GM18520 (cell line): Measurements from ENCODE around the gene C10orf90.

ENCODE experiments used
- ATAC-seq: cut with Tn5 transposase; IDR thresholded peaks from one replicate; pipeline ENCODE4 v1.9.1; 2021; ENCODE audit not compliant: unreplicated experiment

The C10orf90 gene

GRCh38 chr10:126470991-126471390 lies 199.5 kb downstream of the C10orf90 start:
- ATAC-seq = no peak

DNA sequence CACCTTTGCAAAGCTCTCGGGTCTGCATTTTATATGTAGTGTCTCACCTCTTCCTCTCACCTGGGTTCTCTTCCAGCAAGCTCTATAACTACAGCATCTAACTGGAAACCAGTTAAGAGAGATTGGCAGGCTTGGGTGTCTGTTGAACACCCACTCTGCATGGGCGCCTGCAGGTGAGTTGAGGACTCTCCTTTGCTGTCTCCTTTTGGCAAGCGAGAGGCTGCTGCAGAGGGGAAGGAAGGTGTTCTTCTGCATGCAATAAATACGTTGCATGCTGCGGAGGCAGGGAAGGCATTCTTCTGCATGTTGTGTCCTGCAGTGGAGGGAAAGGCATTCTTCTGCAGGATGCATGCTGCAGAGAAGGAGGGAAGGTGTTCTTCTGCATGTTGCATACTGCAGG lies 200.8 kb downstream of the C10orf90 start:
- ATAC-seq = no peak

DNA sequence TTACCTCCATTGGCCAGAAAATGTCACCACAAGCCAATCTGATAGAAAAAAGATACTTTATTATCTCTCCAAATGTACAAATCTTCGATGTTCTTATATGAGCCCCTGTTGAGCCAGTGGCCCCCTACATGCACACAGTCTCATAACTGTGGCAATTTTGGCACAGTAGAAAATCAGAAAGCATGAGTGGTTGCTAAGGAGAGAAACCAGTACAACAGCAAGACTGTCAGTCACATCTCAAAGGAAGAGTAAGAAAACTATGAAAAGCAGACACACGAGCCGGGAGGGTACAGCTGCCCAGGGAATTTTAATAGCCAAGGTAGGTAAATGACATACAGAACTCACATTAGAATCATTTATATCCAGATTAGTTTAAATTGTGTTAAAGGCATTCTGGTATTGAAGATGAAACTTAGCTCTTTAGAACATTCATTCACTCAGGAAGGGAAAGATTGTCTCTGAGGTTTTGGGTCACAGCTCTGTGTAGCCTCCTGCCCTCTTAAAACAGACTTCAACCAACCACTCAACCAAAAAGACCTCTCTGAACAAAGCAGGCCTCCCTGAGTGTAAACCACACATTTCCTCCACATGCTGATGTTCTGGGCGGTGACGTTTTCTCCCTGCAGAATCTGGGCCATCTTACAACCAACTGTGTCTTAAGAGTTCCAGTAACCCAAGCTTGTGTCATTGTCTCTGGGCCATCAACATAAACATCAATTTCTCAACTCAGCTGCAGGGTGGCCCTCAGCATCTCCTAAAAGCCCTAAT lies 201.4 kb downstream of the C10orf90 start:
- ATAC-seq = no peak

- no peak for ATAC-seq
Measured at GRCh38 chr10:126468467-126468866, 202.0 kb downstream of the C10orf90 start.

- no peak for ATAC-seq
Measured at GRCh38 chr10:126465771-126466170, 204.7 kb downstream of the C10orf90 start.

GRCh38 chr10:126463286-126463685 lies 207.2 kb downstream of the C10orf90 start:
- ATAC-seq = no peak

DNA sequence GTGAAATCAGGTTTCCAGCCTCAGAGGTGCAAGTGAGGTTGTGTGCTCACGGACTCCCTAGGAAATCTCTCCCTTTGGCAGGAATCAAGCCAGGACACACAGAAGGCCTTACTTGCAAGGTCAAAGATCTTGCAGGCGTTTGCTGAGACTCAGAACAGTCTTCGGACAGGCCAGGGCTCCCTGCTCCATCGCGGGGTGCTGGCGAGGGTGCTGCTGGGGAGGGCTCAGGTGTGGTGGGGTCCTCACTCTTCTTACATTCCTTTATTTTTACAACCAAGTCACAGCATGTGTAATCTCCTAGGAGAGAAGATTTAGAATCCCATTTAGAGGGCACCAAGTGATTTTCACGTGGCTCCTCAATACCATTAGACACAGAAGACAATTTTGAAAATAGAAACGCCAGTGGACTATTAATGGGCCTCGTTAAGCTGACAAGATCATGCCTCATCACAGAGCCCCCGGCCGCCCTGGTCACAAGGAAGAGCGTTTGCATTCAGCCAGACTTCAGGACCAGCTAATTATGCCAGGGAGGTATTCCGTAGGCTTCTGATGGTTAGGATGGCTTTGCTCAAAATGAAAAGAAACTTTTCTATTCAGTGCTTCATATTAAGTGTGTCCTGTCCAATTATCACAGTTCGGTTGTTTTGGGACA lies 209.1 kb downstream of the C10orf90 start:
- no peak for ATAC-seq

GRCh38 chr10:126459878-126460481 lies 210.5 kb downstream of the C10orf90 start:
- no peak for ATAC-seq

GRCh38 chr10:126459032-126459831 lies 211.3 kb downstream of the C10orf90 start:
- ATAC-seq = no peak

- no peak for ATAC-seq
Measured at GRCh38 chr10:126458466-126458865, 212.0 kb downstream of the C10orf90 start.

DNA sequence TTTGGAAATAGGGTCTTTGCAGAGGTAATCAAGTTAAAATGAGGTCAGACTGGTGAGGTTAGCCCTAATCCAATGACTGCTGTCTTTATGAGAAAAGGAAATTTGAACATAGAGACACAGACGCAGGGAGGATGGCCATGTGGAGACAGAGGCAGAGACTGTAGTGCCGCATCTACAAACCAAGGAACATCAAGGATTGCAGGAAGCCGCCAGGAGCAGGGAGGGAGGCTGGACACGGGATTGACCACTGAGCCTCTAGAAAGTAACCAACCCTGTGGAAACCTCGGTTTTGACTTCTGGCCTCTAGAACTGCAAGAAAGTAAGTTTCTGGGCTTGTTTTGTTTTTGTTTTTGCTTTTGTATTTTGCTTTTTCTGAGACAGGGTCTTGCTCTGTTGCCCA lies 213.9 kb downstream of the C10orf90 start:
- no peak for ATAC-seq

GRCh38 chr10:126455766-126456405 lies 214.6 kb downstream of the C10orf90 start:
- no peak for ATAC-seq

DNA sequence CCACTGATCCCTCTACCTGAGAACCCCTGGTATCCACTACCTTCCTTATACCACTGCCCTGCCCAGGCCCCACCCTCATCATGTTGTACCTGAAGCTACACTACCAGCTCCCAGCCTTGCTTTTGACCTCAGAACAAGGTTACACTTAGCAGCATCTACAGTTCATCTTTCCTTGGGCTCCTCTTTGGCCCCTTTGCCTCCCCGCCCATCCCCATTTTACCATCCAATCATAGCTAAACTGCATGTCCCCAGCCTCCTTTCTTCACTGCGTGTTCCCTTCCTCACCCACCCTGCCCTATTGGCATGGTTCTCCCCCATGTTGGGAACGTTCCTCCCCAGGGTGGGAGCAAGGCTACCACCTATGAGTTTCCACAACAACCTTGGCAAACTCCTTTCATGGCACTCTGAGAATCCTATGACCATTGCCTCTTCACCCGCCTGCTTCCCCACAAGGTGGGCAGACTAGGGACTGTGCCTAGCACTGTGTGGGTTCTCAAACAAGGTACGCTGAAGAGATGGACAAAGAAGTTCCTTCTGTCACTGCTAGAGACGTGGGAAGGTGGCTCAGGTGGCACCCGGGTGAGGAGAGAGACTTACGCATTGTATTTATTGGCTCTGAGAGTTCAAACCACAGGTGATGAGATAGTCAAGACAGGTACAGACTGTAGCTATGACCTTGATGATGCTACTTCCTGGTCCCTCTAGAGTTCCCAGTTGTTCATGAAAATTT lies 215.3 kb downstream of the C10orf90 start:
- ATAC-seq = no peak

DNA sequence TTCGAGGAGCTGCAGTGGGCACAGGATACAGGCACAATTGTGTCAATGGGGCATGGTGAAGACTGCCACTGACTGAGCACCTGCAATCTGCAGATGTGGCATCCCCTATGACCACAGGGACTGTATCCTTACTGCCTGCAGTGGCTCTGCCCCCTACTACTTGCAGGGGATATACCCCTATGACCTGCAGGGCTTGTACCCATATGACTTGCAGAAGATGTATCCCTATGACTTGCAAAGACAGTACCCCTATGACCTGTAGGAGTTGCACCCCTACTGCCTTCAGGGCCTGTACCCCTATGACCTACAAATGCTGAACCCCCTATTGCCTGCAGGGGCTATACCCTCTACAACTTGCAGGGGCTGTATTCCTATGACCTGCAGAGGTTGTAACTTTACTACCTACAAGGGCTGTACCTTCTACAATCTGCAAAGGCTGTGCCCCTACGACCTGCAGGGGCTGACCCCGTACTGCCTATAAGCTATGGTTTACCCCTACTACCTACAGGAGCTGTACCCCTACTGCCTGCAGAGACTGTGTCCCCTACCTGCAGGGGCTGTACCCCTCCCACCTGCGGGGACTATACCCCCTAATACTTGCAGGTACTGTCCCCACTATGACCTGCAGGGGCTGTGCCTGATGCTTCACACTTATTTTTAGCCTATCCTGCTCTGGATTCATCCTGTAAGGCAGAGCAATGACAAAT lies 216.3 kb downstream of the C10orf90 start:
- ATAC-seq = no peak

DNA sequence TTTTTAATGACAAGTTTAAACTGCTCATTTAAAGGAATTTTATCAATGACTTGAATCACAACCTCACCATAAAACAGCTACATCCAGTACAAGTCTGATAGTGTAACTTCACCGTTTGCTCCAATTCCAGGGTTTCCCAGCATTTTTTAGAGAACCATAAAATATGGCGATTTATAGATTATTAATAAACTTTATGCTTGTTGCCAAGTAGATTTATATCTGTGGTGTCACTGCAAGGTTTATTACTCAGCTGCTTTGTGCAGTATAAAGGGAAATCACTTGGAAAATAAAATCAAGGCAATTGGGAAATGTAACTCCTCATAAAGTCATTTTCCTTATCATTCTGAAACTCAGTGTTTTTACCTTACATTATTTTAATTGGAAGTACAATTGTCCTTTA lies 218.2 kb downstream of the C10orf90 start:
- ATAC-seq = no peak

DNA sequence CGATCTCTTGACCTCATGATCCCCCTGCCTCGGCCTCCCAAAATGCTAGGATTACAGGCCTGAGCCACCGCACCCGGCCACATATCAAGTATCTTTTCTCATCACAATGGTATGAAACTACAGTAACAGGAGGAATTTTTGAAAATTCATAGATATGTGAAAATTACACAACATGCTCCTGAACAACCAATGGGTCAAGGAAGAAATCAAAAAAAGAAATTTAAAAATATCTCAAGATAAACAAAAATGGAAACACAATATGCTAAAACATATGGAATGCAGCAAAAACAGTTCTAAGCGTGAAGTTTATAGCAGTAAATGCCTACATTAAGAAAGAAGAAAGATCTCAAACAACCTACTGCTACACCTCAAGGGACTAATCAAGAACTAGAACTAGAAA lies 222.4 kb downstream of the C10orf90 start:
- no peak for ATAC-seq

DNA sequence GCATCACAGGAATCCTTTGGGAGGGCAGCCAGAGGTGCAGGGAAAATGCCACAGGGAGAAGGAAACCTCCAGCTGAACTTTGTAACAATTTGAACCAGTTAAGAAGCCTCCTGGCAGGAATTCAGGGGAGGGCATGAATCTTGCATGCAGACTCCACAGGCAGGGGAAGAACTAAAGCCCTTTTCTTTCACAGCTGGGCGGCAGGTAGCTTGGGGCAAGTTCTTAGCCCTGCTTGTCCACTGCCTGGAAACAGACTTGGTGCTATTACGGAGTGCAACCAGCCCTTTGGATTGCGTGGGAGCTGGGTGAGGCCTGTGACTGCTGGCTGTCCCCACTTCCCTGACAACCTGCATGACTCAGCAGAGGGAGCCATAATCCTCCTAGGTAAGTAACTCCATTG lies 230.6 kb downstream of the C10orf90 start:
- ATAC-seq = no peak

GRCh38 chr10:126438407-126438783 lies 232.1 kb downstream of the C10orf90 start:
- ATAC-seq = no peak

GRCh38 chr10:126437635-126438406 lies 232.7 kb downstream of the C10orf90 start:
- no peak for ATAC-seq
